ENCODE measurements around the gene BAHCC1. TPM values are rescaled to one million over a fixed set of nuclear protein-coding genes. Genes with fewer than 3 reads are reported as not detected.

Gene BAHCC1
- total and polyA plus RNA-seq, 12 donors, result 4.8 to 13.1 (median 9.2) TPM

DNA sequence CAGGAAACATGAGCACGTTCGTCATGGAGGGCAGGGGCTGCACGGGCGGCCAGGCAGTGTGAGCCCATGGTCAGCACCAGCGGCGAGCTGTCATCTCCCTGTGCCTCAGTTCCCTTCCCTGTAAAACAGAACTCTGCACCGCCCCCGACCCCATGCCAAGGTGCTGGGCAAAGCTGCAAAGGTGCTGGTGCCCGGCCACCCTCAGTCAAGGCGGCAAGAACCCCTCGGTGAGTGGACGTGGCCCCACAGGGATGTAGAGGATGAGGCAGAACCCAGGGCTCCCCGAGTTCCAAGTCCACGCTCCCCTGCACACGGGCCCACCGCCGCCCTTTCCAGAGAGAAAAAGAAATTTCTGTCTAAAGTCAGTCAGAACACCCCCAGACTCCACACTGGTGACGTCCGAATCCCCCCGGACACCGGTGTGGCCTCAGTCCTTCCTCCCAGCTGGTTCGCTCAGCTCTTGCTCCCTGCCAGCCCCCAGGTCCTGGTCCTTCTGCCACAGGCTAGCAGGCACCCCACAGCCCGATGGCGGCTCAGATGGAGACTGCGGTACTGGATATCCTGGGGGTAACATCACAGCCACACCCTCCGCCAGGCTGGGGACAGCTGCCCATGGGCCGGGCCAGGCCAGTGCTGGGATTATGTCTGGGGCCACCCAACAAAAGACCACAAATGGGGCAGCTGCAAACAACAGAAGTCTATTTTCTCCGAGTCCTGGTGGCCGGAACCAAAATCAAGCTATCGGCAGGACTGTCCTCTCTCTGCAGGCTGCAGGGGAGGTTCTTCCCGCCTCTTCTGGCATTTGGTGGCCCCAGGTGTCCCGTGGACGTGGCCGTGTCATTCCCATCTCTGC, 14.4 kb upstream of the BAHCC1 start:
- Histone ChIP-seq H3K27ac (no peak overlapping the region), H3K36me3 (no peaks in the 10 kb centered on the region), H3K4me3 (no peak overlapping the region), H3K4me1 (peaks cover 0 to 10% (median 3%) of the 10 kb centered on the region in 9 donors), H3K9me3 (no peaks in the 10 kb centered on the region), H3K27me3 (peaks cover 0 to 2% (median 0%) of the 10 kb centered on the region in 7 donors)
- WGBS, 2 donors, result 83 to 86% methylated on average over 34 of the region's 34 CpGs
- TF ChIP-seq CTCF (IDR thresholded peaks at IDR 0.05), result no peak
- intact Hi-C loops (cut with DNase I), result loop anchor here in 1 of 10 donors (10.0 kb wide), 1 partner anchor 86 kb away; the partner anchor contains the start of gene SLC38A10
- DNase-seq (no peak), ATAC-seq (no peak)

DNA sequence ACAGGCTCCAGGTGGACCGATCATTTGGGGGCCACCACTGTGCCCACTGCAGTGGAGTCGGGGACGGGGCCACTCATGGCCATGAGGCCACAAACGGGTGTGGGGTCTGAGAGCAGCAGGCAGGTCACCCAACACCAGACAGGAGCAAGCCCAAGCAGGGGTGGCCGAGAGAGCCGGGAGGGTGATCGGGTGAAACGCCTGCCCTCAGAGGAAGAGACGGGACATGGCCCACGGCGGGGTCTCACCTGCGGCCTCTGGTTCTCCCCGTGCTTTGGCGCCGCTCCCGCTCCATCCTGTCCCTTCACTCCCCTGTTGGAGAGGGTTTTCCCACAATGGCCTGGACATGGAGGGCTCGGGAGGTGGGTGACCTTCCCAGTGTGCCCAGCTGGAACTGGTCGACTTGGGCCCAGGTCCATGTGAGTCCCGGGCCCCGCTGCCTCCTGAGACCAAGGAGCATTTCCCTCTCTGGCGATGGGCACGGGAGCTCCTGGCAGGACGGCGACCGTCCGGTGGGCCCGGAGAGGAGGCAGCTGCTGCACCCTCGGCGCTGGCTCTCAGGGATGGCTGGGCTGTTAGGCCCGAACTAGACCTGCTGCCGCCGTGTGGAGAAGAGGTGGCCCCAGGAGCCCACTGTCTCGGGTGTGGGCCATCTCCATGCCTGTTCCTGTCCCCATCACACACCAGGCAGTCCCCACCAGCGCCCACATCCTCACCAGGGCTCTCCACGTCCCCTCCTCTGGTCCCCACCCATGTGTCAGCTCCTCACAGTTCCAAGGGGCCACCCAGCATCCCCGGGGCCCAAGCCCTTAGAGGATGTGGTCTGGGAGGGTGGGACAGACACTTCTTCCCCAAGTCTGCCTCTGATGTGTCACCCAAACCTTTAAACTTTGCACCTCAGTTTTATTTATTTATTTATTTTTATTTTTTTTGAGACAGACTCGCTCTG, 13.4 kb upstream of the BAHCC1 start:
- Histone ChIP-seq H3K4me1 (peaks cover 2 to 18% (median 10%) of the 10 kb centered on the region in 9 donors), H3K4me3 (no peak overlapping the region), H3K27me3 (peaks cover 0 to 12% (median 0%) of the 10 kb centered on the region in 7 donors), H3K36me3 (no peaks in the 10 kb centered on the region), H3K9me3 (no peaks in the 10 kb centered on the region), H3K27ac (no peak overlapping the region)
- ATAC-seq (no peak), DNase-seq (no peak)
- TF ChIP-seq CTCF (IDR thresholded peaks at IDR 0.05), result no peak
- 91% methylated on average over 36 to 37 of the region's 37 CpGs for WGBS, 2 donors
- intact Hi-C loops (cut with DNase I), result loop anchor here in 1 of 10 donors (10.0 kb wide), 1 partner anchor 87 kb away; the partner anchor contains the start of gene SLC38A10

- 92 to 94% methylated on average over 6 of the region's 6 CpGs for WGBS, 2 donors
- Histone ChIP-seq H3K4me1 (peaks cover 3 to 22% (median 14%) of the 10 kb centered on the region in 9 donors), H3K27me3 (peaks cover 0 to 22% (median 0%) of the 10 kb centered on the region in 7 donors), H3K27ac (no peak overlapping the region), H3K4me3 (no peak overlapping the region), H3K36me3 (no peaks in the 10 kb centered on the region), H3K9me3 (no peaks in the 10 kb centered on the region)
- TF ChIP-seq CTCF (IDR thresholded peaks at IDR 0.05), result no peak
- ATAC-seq (no peak), DNase-seq (no peak)
- intact Hi-C loops (cut with DNase I), result loop anchor here in 1 of 10 donors (10.0 kb wide), 1 partner anchor 88 kb away; the partner anchor contains the start of gene SLC38A10
Observed at GRCh38 chr17:81382851-81383250, 12.4 kb upstream of the BAHCC1 start.

All from heart right ventricle (tissue), 16 donors.